Measurements from ENCODE around the gene POMT1.

DNA sequence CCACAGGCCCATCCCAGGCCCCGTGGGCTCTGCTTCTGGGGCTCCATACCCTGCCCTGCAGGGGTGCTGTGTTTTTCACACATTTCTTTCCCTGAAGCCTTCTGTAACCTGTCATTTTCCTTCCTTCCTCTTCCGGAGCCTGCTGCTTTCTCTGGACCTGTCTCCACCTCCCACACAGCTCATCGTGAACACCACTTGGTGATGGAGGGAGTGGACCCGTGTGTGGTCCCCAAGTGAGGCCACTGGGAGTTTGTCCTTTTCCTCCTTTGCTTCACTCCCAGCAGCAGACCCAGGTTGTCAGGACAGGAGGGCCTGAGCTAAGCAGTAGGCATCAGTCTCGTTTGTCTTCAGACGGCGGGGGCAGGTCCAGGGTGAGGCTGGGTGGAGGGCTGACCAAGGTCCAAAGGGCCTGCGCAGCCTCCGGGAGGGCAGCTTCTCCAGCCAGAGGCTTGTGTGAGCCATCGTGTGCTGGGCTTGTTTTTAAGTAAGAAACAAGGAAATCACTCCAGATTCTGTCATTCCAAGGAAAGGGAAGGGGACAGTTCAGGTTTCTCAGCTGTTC is 5.8 kb upstream of the POMT1 start:
- no peak for TF ChIP-seq REST (IDR thresholded peaks at IDR 0.05; ENCODE audit: low read depth, low read length)
- TF ChIP-seq TCF12 (IDR thresholded peaks at IDR 0.05), result no peak
- no peak for TF ChIP-seq CTCF (IDR thresholded peaks at IDR 0.05)
- no peak for TF ChIP-seq TEAD4 (IDR thresholded peaks at IDR 0.05; ENCODE audit: borderline replicate concordance, insufficient read depth)
- TF ChIP-seq RFX5 (IDR thresholded peaks at IDR 0.05; ENCODE audit: low read length), result no peak
- no peak for TF ChIP-seq SMC3 (IDR thresholded peaks at IDR 0.05; ENCODE audit: low read depth, low read length)
